ENCODE measurements around the gene TAP2.
A peak's percentile ranks its signal among the peaks of the same experiment; 100 is the strongest.

Gene TAP2

GRCh38 chr6:32796848-32797776 is 41.4 kb downstream of the TAP2 start:
- intact Hi-C loops (cut with DNase I; ENCODE audit: low total_unique reads), result loop anchor here (5.0 kb wide), 1 partner anchor 390 kb away; the partner anchor contains the start of gene BTNL2
- no peak overlapping the region for H3K4me3 ChIP-seq

GRCh38 chr6:32794510-32794909 is 44.0 kb downstream of the TAP2 start:
- H3K4me3 ChIP-seq, result no peak overlapping the region
- no peak for DNase-seq
- no peaks in the 10 kb centered on the region for H3K36me3 ChIP-seq
- peaks cover 0 to 69% of the 10 kb centered on the region in 2 donors for H3K27me3 ChIP-seq
- intact Hi-C loops (cut with DNase I; ENCODE audit: low total_unique reads), result no loop called here
- H3K4me1 ChIP-seq, result peaks cover 0 to 3% (median 0%) of the 10 kb centered on the region in 4 donors
- H3K9me3 ChIP-seq, result peaks cover 0 to 5% (median 0%) of the 10 kb centered on the region in 3 donors
- no peak for TF ChIP-seq CTCF (IDR thresholded peaks at IDR 0.05)
- no peak overlapping the region for H3K27ac ChIP-seq

More at GRCh38 chr6:32796848-32797776, 41.4 kb downstream of the TAP2 start:
- Histone ChIP-seq H3K27me3 (peaks cover 0 to 65% of the 10 kb centered on the region in 2 donors), H3K36me3 (no peaks in the 10 kb centered on the region), H3K9me3 (peaks cover 0 to 6% (median 0%) of the 10 kb centered on the region in 3 donors), H3K4me1 (peaks cover 0 to 3% (median 0%) of the 10 kb centered on the region in 4 donors), H3K27ac (no peak overlapping the region)
- TF ChIP-seq CTCF (IDR thresholded peaks at IDR 0.05), result peak; percentile 84 to 86
- DNase-seq, result peak; percentile 78 to 85

GRCh38 chr6:32792901-32793435 is 45.6 kb downstream of the TAP2 start:
- H3K27me3 ChIP-seq, result peaks cover 0 to 57% of the 10 kb centered on the region in 2 donors
- no peak overlapping the region for H3K27ac ChIP-seq
- H3K9me3 ChIP-seq, result no peaks in the 10 kb centered on the region
- H3K4me3 ChIP-seq, result no peak overlapping the region
- DNase-seq, result no peak
- no peak for TF ChIP-seq CTCF (IDR thresholded peaks at IDR 0.05)
- no peaks in the 10 kb centered on the region for H3K36me3 ChIP-seq
- intact Hi-C loops (cut with DNase I; ENCODE audit: low total_unique reads), result no loop called here
- peaks cover 0 to 3% (median 0%) of the 10 kb centered on the region in 4 donors for H3K4me1 ChIP-seq

- intact Hi-C loops (cut with DNase I; ENCODE audit: low total_unique reads), result no loop called here
- Histone ChIP-seq H3K9me3 (no peaks in the 10 kb centered on the region), H3K4me1 (no peaks in the 10 kb centered on the region), H3K27ac (no peak overlapping the region), H3K27me3 (peaks cover 0 to 37% of the 10 kb centered on the region in 2 donors), H3K36me3 (no peaks in the 10 kb centered on the region), H3K4me3 (no peak overlapping the region)
- no peak for DNase-seq
- no peak for TF ChIP-seq CTCF (IDR thresholded peaks at IDR 0.05)
These were observed 48.2 kb downstream of the TAP2 start for GRCh38 chr6:32790306-32790705.
